Stomach smooth muscle (tissue), 2 donors: Measurements from ENCODE around the gene MFAP4.

Experiments used
- H3K27ac ChIP-seq: one replicate; pipeline ENCODE4 v1.7.0; 2013; ENCODE audit warnings: mild to moderate bottlenecking, low read length, inconsistent platforms
- H3K27me3 ChIP-seq, 2 donors: one replicate each; pipeline ENCODE4 v1.7.0; 2013; ENCODE audit warnings: low read length in 2 of 2; ENCODE audit not compliant: insufficient read depth in 2 of 2, control insufficient read depth in 1 of 2
- H3K36me3 ChIP-seq, 2 donors: one replicate each; pipeline ENCODE4 v1.7.0; 2013; ENCODE audit warnings: low read length in 2 of 2; ENCODE audit not compliant: control insufficient read depth in 2 of 2, insufficient read depth in 2 of 2
- H3K4me1 ChIP-seq: one replicate; pipeline ENCODE4 v1.7.0; 2013; ENCODE audit warnings: low read length; ENCODE audit not compliant: control insufficient read depth, insufficient read depth
- H3K4me3 ChIP-seq, 2 donors: one replicate each; pipeline ENCODE4 v1.7.0; 2013; ENCODE audit warnings: low read length in 2 of 2
- H3K9ac ChIP-seq, 2 donors: one replicate each; pipeline ENCODE4 v1.7.0; 2013; ENCODE audit warnings: low read length in 2 of 2, mild to moderate bottlenecking in 1 of 2
- H3K9me3 ChIP-seq, 2 donors: one replicate each; pipeline ENCODE4 v1.7.0; 2013; ENCODE audit warnings: low read length in 2 of 2; ENCODE audit not compliant: control insufficient read depth in 2 of 2
- donor health status: healthy.
- donor health status: Pancreatic carcinoma.

Gene MFAP4

GRCh38 chr17:19346351-19347255 lies 40.4 kb downstream of the MFAP4 start:
- Histone ChIP-seq H3K36me3 (no peaks in the 10 kb centered on the region), H3K9me3 (no peaks in the 10 kb centered on the region), H3K4me1 (peaks cover 32% of the 10 kb centered on the region), H3K9ac (peak overlapping the region; percentile 41 to 42), H3K27ac (peak overlapping the region; percentile 66), H3K27me3 (no peaks in the 10 kb centered on the region), H3K4me3 (peak overlapping the region in 1 of 2 donors; percentile 15)

- Histone ChIP-seq H3K27ac (peak overlapping the region; percentile 66), H3K27me3 (no peaks in the 10 kb centered on the region), H3K9ac (peak overlapping the region; percentile 36 to 41), H3K9me3 (no peaks in the 10 kb centered on the region), H3K36me3 (no peaks in the 10 kb centered on the region), H3K4me1 (peaks cover 32% of the 10 kb centered on the region), H3K4me3 (no peak overlapping the region)
Observed at GRCh38 chr17:19345486-19346350, 41.3 kb downstream of the MFAP4 start.

- peaks cover 32% of the 10 kb centered on the region for H3K4me1 ChIP-seq
- no peak overlapping the region for H3K9ac ChIP-seq
- no peaks in the 10 kb centered on the region for H3K36me3 ChIP-seq
- H3K4me3 ChIP-seq = no peak overlapping the region
- no peaks in the 10 kb centered on the region for H3K27me3 ChIP-seq
- no peaks in the 10 kb centered on the region for H3K9me3 ChIP-seq
- no peak overlapping the region for H3K27ac ChIP-seq
Observed at GRCh38 chr17:19345067-19345460, 41.9 kb downstream of the MFAP4 start.

- H3K4me3 ChIP-seq = no peak overlapping the region
- peaks cover 32% of the 10 kb centered on the region for H3K4me1 ChIP-seq
- H3K27ac ChIP-seq = no peak overlapping the region
- H3K27me3 ChIP-seq = no peaks in the 10 kb centered on the region
- H3K9me3 ChIP-seq = no peaks in the 10 kb centered on the region
- no peak overlapping the region for H3K9ac ChIP-seq
- H3K36me3 ChIP-seq = no peaks in the 10 kb centered on the region
Observed at GRCh38 chr17:19344311-19345066, 42.5 kb downstream of the MFAP4 start.

- Histone ChIP-seq H3K9me3 (no peaks in the 10 kb centered on the region), H3K27me3 (no peaks in the 10 kb centered on the region), H3K36me3 (no peaks in the 10 kb centered on the region), H3K4me1 (peaks cover 32% of the 10 kb centered on the region), H3K4me3 (no peak overlapping the region), H3K9ac (no peak overlapping the region), H3K27ac (no peak overlapping the region)
Observed at GRCh38 chr17:19343671-19344151, 43.3 kb downstream of the MFAP4 start.

- no peaks in the 10 kb centered on the region for H3K27me3 ChIP-seq
- no peaks in the 10 kb centered on the region for H3K36me3 ChIP-seq
- H3K4me3 ChIP-seq = no peak overlapping the region
- H3K27ac ChIP-seq = no peak overlapping the region
- no peak overlapping the region for H3K9ac ChIP-seq
- peaks cover 32% of the 10 kb centered on the region for H3K4me1 ChIP-seq
- H3K9me3 ChIP-seq = no peaks in the 10 kb centered on the region
Observed at GRCh38 chr17:19343256-19343630, 43.7 kb downstream of the MFAP4 start.

GRCh38 chr17:19342611-19343255 lies 44.3 kb downstream of the MFAP4 start:
- H3K4me3 ChIP-seq = no peak overlapping the region
- no peaks in the 10 kb centered on the region for H3K27me3 ChIP-seq
- peaks cover 30% of the 10 kb centered on the region for H3K4me1 ChIP-seq
- H3K9me3 ChIP-seq = no peaks in the 10 kb centered on the region
- H3K9ac ChIP-seq = no peak overlapping the region
- H3K27ac ChIP-seq = no peak overlapping the region
- H3K36me3 ChIP-seq = no peaks in the 10 kb centered on the region

GRCh38 chr17:19341641-19342610 lies 45.1 kb downstream of the MFAP4 start:
- peaks cover 22% of the 10 kb centered on the region for H3K4me1 ChIP-seq
- H3K27me3 ChIP-seq = no peaks in the 10 kb centered on the region
- no peak overlapping the region for H3K4me3 ChIP-seq
- H3K36me3 ChIP-seq = no peaks in the 10 kb centered on the region
- no peak overlapping the region for H3K9ac ChIP-seq
- no peaks in the 10 kb centered on the region for H3K9me3 ChIP-seq
- no peak overlapping the region for H3K27ac ChIP-seq

GRCh38 chr17:19341211-19341631 lies 45.8 kb downstream of the MFAP4 start:
- no peaks in the 10 kb centered on the region for H3K36me3 ChIP-seq
- H3K27me3 ChIP-seq = no peaks in the 10 kb centered on the region
- H3K27ac ChIP-seq = no peak overlapping the region
- H3K9ac ChIP-seq = no peak overlapping the region
- no peak overlapping the region for H3K4me3 ChIP-seq
- H3K9me3 ChIP-seq = no peaks in the 10 kb centered on the region
- H3K4me1 ChIP-seq = peaks cover 15% of the 10 kb centered on the region
